ENCODE results near the gene NUDT8. TPM values are rescaled to one million over a fixed set of nuclear protein-coding genes. Genes with fewer than 3 reads are reported as not detected.
A peak's percentile ranks its signal among the peaks of the same experiment; 100 is the strongest.
"Not testable (repeated sequence)": the region's sequence is repeated elsewhere in the genome, so short reads cannot be mapped to it uniquely, and the experiment has no call there.

Gene NUDT8
- total and polyA plus RNA-seq, 2 of the 8 experiments (the other 6 are each of a cell fraction or from before 2014, with no cell fraction given), result 7.2 to 8.3 TPM

GRCh38 chr11:67622905-67623304, 6.8 kb downstream of the NUDT8 start:
- not testable (repeated sequence) for H3K23ac ChIP-seq (ENCODE audit: insufficient read length); H4K5ac ChIP-seq (ENCODE audit: insufficient read length, low read depth, low read length); H3K27me3 ChIP-seq (replicated peaks in 1 of 4; ENCODE audit: control insufficient read depth in 3 of 4, extremely low read depth in 1 of 4, insufficient read depth in 3 of 4, low read length in 3 of 4); H3K27ac ChIP-seq (ENCODE audit: low read depth, low read length); H3K18ac ChIP-seq (ENCODE audit: extremely low read depth, low read length); H2BK12ac ChIP-seq (ENCODE audit: low read depth, low read length); H2BK5ac ChIP-seq (ENCODE audit: low read depth, low read length); H3K4me1 ChIP-seq (replicated peaks in 1 of 4; ENCODE audit: control insufficient read depth in 3 of 4, insufficient read depth in 4 of 4, low read length in 3 of 4); H3K36me3 ChIP-seq (ENCODE audit: control insufficient read depth in 2 of 4, insufficient read depth in 4 of 4, low read length in 3 of 4); DNase-seq (ENCODE audit: low read depth in 1 of 2, low spot score in 2 of 2); H4K20me1 ChIP-seq (replicated peaks in 1 of 2; ENCODE audit: control insufficient read depth in 1 of 2, insufficient read depth in 2 of 2, low read length in 2 of 2); FAIRE-seq; H3K14ac ChIP-seq (ENCODE audit: insufficient read length); H3K56ac ChIP-seq (replicated peaks; ENCODE audit: insufficient read length, low read depth, low read length); H3K23me2 ChIP-seq (ENCODE audit: low read depth, low read length); H2AFZ ChIP-seq (ENCODE audit: low read length); H4K91ac ChIP-seq (replicated peaks; ENCODE audit: insufficient read length, low read length); H3K9ac ChIP-seq (replicated peaks in 1 of 4; ENCODE audit: extremely low read depth in 1 of 4, low read depth in 3 of 4, low read length in 3 of 4); H3K79me2 ChIP-seq (ENCODE audit: control insufficient read depth in 1 of 2, insufficient read depth in 2 of 2, low read length in 2 of 2); H2BK120ac ChIP-seq (replicated peaks; ENCODE audit: low read depth, low read length); H3K4me2 ChIP-seq (ENCODE audit: insufficient read depth in 1 of 2, low read depth in 2 of 2, low read length in 2 of 2); H4K8ac ChIP-seq (ENCODE audit: extremely low read depth, insufficient read depth, low read length); H3K9me3 ChIP-seq (ENCODE audit: insufficient read depth in 2 of 2, low read depth in 1 of 2, low read length in 1 of 2); H2BK15ac ChIP-seq (ENCODE audit: low read length); H2BK20ac ChIP-seq (ENCODE audit: low read length); H3K4ac ChIP-seq (replicated peaks; ENCODE audit: insufficient read length, low read depth, low read length); H2AK5ac ChIP-seq (ENCODE audit: low read depth, low read length); H3K79me1 ChIP-seq (ENCODE audit: low read depth, low read length)
- ChIA-PET POLR2A (ENCODE audit: partially characterized antibody) (interaction anchor here (1.1 to 1.5 kb wide), 2 partner anchors 9 to 39 kb away, joined by 3 to 6 read pairs; partner anchors contain the start of gene GSTP1), CTCF (ENCODE audit: partially characterized antibody) (interaction anchor here (0.9 kb wide), 1 partner anchor 31 kb away, joined by 3 read pairs; no protein-coding TSS in a partner anchor)
- peak overlapping the region in 1 of 4 experiments; percentile 32; a peak in 1 of 8 replicates for H3K4me3 ChIP-seq (ENCODE audit: extremely low read depth in 1 of 4, insufficient read depth in 2 of 4, low read depth in 3 of 4, low read length in 4 of 4)
- 82% methylated on average over 6 of the region's 7 CpGs; no CpG with 5 or more reads in 1 of the 2 experiments for WGBS, 2 experiments (ENCODE audit: extremely low coverage in 1 of 2, insufficient coverage in 1 of 2, insufficient read length in 1 of 2, insufficient replicate concordance in 2 of 2, low coverage in 1 of 2, low lambda C conversion rate in 2 of 2, missing lambda C conversion rate in 1 of 2)
- TF ChIP-seq POLR2A (IDR thresholded peaks at IDR 0.05; ENCODE audit: control extremely low read depth in 1 of 2, low read depth in 2 of 2, low read length in 2 of 2) (peak; percentile 47 to 59), POLR2AphosphoS5 (IDR thresholded peaks at IDR 0.05; ENCODE audit: low read depth, low read length) (peak; percentile 81)
